ENCODE data around the gene PEAR1. TPM values are rescaled to one million over a fixed set of nuclear protein-coding genes. Genes with fewer than 3 reads are reported as not detected.

PEAR1 gene
- total RNA-seq, 1 experiment from 2014 or later = 10.8 TPM

DNA sequence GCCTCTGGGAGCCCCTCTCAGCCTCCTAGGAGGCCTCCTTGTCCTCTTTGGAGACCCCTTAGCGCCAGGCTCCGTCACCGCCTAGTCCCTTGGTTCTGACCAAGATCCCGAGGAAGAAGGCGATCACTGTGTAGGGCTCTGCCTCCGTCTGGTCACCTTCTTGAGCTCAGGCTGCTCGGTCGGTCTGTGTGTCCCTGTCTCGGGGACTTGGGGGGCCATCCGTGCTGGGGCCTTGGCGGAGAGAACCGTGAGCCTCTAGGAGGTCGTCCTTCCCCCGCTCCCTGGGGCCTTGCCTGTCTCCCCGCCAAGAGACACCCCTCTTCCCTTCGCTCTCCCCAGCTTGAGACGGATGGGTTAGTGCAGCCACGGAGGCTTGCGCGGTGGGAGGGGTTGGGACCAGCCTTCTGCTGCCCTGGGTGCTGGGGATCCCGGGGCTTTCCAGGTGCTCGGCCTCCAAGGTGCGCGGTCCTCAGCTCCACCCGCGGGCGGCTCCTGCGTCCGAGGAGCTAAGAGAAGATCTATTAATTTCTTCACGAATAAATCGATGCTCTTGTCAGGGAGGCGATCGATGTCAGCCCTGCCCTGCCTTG lies 33.9 kb upstream of the PEAR1 start:
- POLR2A ChIA-PET = interaction anchor here (1.2 to 1.8 kb wide), 6 partner anchors 93 to 198 kb away, joined by 3 to 10 read pairs (median 4); partner anchors contain the start of genes ISG20L2, METTL25B, MRPL24 and PRCC
- Histone ChIP-seq H3K9me2 (ENCODE audit: insufficient read depth) (no peaks in the 10 kb centered on the region), H3K4me1 (ENCODE audit: control insufficient read depth in 1 of 2, insufficient read depth in 2 of 2, low read length in 2 of 2) (peaks cover 4 to 17% of the 10 kb centered on the region in 2 experiments; a peak in 3 of 4 replicates), H3K79me2 (ENCODE audit: insufficient read depth, low read length) (no peaks in the 10 kb centered on the region), H2AFZ (ENCODE audit: low read depth, low read length, poor library complexity, severe bottlenecking) (no peak overlapping the region), H4K20me1 (ENCODE audit: insufficient read depth) (no peaks in the 10 kb centered on the region), H3K27ac (ENCODE audit: low read depth, low read length) (no peak overlapping the region), H3K36me3 (ENCODE audit: control insufficient read depth in 1 of 2, insufficient read depth in 2 of 2, low read length in 2 of 2) (no peaks in the 10 kb centered on the region), H3K4me2 (ENCODE audit: low read length) (peak overlapping the region; percentile 93), H3K4me3 (replicated peaks in 1 of 2; ENCODE audit: low read depth in 1 of 2, low read length in 2 of 2) (peak overlapping the region; percentile 30 to 55), H3K9ac (ENCODE audit: low read length) (no peak overlapping the region), H3K27me3 (ENCODE audit: insufficient read depth, low read length) (peaks cover 3% of the 10 kb centered on the region; the same call in 1 of the 2 replicates), H3K9me3 (ENCODE audit: control insufficient read depth in 1 of 2, insufficient read depth in 1 of 2, low read depth in 1 of 2, low read length in 2 of 2) (no peaks in the 10 kb centered on the region)
- BruUV-seq (replicated peaks) = no TSS peak
- DNase-seq (ENCODE audit: low read depth, low spot score) (no peak), ATAC-seq (peak; percentile 35)
- CTCF ChIA-PET = interaction anchor here (0.9 to 6.5 kb wide), 24 partner anchors 11 to 240 kb away, joined by 3 to 136 read pairs (median 6); partner anchors contain the start of genes CRABP2, HAPLN2, ISG20L2 and METTL25B
- no peak for TF ChIP-seq EZH2phosphoT487 (IDR thresholded peaks at IDR 0.05; ENCODE audit: borderline replicate concordance)
- no peak for TF ChIP-seq YY1 (IDR thresholded peaks at IDR 0.05; ENCODE audit: extremely low read depth, insufficient replicate concordance, low read depth, low read length)
- TF ChIP-seq, protein P1, sequence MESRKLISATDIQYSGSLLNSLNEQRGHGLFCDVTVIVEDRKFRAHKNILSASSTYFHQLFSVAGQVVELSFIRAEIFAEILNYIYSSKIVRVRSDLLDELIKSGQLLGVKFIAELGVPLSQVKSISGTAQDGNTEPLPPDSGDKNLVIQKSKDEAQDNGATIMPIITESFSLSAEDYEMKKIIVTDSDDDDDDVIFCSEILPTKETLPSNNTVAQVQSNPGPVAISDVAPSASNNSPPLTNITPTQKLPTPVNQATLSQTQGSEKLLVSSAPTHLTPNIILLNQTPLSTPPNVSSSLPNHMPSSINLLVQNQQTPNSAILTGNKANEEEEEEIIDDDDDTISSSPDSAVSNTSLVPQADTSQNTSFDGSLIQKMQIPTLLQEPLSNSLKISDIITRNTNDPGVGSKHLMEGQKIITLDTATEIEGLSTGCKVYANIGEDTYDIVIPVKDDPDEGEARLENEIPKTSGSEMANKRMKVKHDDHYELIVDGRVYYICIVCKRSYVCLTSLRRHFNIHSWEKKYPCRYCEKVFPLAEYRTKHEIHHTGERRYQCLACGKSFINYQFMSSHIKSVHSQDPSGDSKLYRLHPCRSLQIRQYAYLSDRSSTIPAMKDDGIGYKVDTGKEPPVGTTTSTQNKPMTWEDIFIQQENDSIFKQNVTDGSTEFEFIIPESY (IDR thresholded peaks at IDR 0.05; ENCODE audit: extremely low read depth, insufficient replicate concordance, low read length) = no peak
- TF ChIP-seq, protein P2, sequence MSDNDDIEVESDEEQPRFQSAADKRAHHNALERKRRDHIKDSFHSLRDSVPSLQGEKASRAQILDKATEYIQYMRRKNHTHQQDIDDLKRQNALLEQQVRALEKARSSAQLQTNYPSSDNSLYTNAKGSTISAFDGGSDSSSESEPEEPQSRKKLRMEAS (IDR thresholded peaks at IDR 0.05) = no peak
- no peak for TF ChIP-seq ELF1 (IDR thresholded peaks at IDR 0.05; ENCODE audit: borderline replicate concordance, low read depth)
- no peak for TF ChIP-seq CEBPB (IDR thresholded peaks at IDR 0.05; ENCODE audit: low read depth)
- intact Hi-C loops (cut with micrococcal nuclease) = loop anchor here (1.0 kb wide), 3 partner anchors 62 to 170 kb away; no protein-coding TSS in a partner anchor
- RAD21 ChIA-PET (ENCODE audit: low non-redundant PET in 1 of 2, low total read pairs in 2 of 2, uncharacterized antibody in 2 of 2, unreplicated experiment in 2 of 2) = interaction anchor here (0.5 to 2.7 kb wide), 8 partner anchors 46 to 246 kb away, joined by 3 to 23 read pairs (median 6); partner anchors contain the start of gene NES (in 1 of the 2)
